GM18505 (cell line): Measurements from ENCODE around the gene THBS4.
"Not testable (repeated sequence)": the region's sequence is repeated elsewhere in the genome, so short reads cannot be mapped to it uniquely, and the experiment has no call there.

Experiments used
- ATAC-seq: cut with Tn5 transposase; IDR thresholded peaks from one replicate; pipeline ENCODE4 v1.9.1; 2021; ENCODE audit not compliant: unreplicated experiment
- POLR2A ChIP-seq: IDR thresholded peaks from 4 replicates; pipeline ENCODE4 v1.6.1; 2011; ENCODE audit warnings: borderline replicate concordance; ENCODE audit not compliant: insufficient read depth, insufficient read length; ENCODE audit errors: extremely low read depth

Gene THBS4

DNA sequence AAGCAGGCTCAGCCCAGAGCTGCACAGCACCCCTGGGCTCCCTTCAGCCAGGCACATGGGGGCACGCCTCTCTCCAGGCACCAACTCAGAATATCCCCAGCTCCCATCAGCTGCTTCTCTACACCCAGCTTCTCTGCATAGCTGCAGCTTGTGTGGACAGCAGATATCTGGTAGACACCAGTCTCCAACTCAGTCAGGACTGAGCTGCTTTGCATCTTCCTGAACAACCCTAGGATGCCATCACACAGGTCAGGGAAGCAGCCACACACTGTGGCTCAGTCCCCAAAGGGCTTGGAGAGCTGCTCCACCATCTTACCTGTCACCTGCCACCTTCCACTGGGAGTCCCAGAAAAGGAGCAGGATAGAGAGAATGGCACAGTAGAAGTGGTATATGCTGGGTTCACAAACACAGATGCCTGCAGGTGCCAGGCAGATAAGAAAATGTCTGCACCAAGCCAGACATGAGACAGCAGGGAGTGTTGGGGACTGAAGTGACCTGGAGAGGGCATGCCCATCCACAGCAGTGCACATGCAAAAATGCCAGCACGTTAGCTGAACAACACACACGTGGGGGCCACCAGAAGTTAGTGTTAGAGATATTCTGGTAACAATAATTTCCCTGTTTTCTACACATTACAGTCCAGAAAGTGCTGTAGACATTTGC lies 42.0 kb downstream of the THBS4 start:
- ATAC-seq, result no peak
- no peak for TF ChIP-seq POLR2A

GRCh38 chr5:80078921-80079320 lies 43.8 kb downstream of the THBS4 start:
- no peak for ATAC-seq
- no peak for TF ChIP-seq POLR2A

DNA sequence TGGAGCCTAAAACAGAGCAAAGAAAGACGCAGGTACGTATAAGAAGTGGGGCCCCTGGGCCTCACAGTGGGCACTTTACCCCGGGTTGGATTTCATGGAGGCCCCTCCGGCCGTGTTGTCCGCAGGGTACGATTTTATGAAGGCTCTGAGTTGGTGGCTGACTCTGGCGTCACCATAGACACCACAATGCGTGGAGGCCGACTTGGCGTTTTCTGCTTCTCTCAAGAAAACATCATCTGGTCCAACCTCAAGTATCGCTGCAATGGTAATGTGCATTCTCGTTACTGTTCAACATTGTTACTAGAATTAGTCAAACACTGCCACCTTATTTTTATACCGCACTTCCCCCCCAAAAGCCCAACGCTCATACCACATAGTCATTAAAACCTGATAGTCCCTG lies 47.1 kb downstream of the THBS4 start:
- ATAC-seq, result no peak
- no peak for TF ChIP-seq POLR2A

DNA sequence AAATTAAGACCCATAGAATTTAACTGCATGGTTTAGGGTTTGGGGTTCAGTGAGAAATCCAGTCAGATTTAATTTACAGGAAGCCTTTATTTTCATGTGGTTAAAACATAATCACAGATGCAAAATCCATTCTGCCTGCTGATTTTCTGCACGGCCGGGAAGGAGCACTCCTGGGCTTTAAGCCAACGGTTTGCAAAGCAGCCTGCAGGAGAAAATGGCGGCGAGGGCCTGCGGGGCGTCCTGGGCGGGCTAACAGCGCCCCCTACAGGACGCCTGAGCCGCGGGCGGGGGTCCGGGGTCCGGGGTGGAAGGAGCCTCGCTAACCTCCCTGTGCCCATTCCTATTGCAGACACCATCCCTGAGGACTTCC lies 47.6 kb downstream of the THBS4 start:
- no peak for ATAC-seq
- TF ChIP-seq POLR2A, result no peak

GRCh38 chr5:80083101-80083890 lies 48.1 kb downstream of the THBS4 start:
- no peak for TF ChIP-seq POLR2A
- ATAC-seq, result peak; percentile 53

DNA sequence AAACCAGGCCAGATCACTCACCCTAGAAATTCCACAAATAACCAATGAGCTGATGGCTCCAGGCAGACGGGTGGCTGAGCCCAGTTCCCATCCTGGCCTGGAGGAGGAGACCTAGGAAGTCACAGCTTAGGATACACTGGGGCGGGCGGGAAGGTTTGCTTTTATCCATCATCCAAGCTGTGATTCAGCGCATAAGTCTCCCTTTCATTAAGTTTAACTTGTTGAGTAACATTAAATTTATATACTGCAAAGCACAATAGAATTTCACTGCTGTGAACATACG lies 55.7 kb downstream of the THBS4 start:
- no peak for TF ChIP-seq POLR2A
- no peak for ATAC-seq

GRCh38 chr5:80091792-80092192 lies 56.6 kb downstream of the THBS4 start:
- not testable (repeated sequence) for ATAC-seq

GRCh38 chr5:80092486-80093107 lies 57.4 kb downstream of the THBS4 start:
- ATAC-seq, result no peak
- TF ChIP-seq POLR2A, result no peak

- ATAC-seq, result no peak
- TF ChIP-seq POLR2A, result no peak
Observed at GRCh38 chr5:80093796-80094195, 58.6 kb downstream of the THBS4 start.

GRCh38 chr5:80094236-80094738 lies 59.1 kb downstream of the THBS4 start:
- no peak for TF ChIP-seq POLR2A
- no peak for ATAC-seq

GRCh38 chr5:80097451-80097850 lies 62.3 kb downstream of the THBS4 start:
- ATAC-seq, result no peak
- TF ChIP-seq POLR2A, result no peak

- ATAC-seq, result no peak
- no peak for TF ChIP-seq POLR2A
Observed at GRCh38 chr5:80101993-80102392, 66.8 kb downstream of the THBS4 start.

DNA sequence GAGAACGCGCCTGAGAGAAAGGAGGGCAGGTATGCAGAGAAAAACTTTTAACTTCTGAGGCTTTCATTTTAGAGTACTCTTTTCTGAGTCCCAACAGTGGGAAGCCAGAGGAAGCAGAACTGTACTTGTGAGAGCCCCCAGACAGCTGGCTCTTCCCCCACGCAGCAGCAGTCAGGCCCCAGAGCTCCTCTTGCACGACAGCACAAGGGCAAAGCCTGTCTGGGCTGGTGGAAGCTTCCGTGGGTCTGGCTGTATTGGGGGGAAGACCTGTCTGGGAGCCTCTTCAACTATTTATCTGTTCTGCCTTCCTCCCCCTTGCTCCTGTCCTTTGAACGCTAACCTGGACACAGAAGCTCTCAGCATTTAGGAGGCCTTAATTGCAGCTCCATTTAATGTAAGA lies 68.2 kb downstream of the THBS4 start:
- no peak for ATAC-seq
- TF ChIP-seq POLR2A, result no peak
